Neuronal stem cell (in vitro differentiated cells): ENCODE measurements around the gene PRICKLE1.
A peak's percentile ranks its signal among the peaks of the same experiment; 100 is the strongest.

Experiments used
- DNase-seq: peaks from one replicate; pipeline ENCODE4 v3.0.0-alpha.2; 2013; ENCODE audit warnings: low spot score
- H2AFZ ChIP-seq: one replicate; pipeline ENCODE4 v1.6.1; 2013; ENCODE audit warnings: mild to moderate bottlenecking, low read length, inconsistent platforms
- H2AK5ac ChIP-seq: 2 replicates; pipeline ENCODE4 v1.6.1; 2013; ENCODE audit warnings: low read depth, mild to moderate bottlenecking, inconsistent platforms, low read length, moderate library complexity, mixed read lengths
- H2BK120ac ChIP-seq: 2 replicates; pipeline ENCODE4 v1.6.1; 2013; ENCODE audit warnings: low read depth, mild to moderate bottlenecking, inconsistent platforms, low read length, moderate library complexity, mixed read lengths
- H2BK12ac ChIP-seq: one replicate; pipeline ENCODE4 v1.6.1; 2013; ENCODE audit warnings: low read length, inconsistent platforms
- H2BK15ac ChIP-seq: 2 replicates; pipeline ENCODE4 v1.6.1; 2013; ENCODE audit warnings: mild to moderate bottlenecking, low read length, inconsistent platforms, mixed read lengths
- H2BK5ac ChIP-seq: one replicate; pipeline ENCODE4 v1.6.1; 2013; ENCODE audit warnings: inconsistent platforms, mild to moderate bottlenecking, low read length, moderate library complexity
- H3K14ac ChIP-seq: one replicate; pipeline ENCODE4 v1.6.1; 2013; ENCODE audit warnings: low read length, inconsistent platforms
- H3K18ac ChIP-seq: 2 replicates; pipeline ENCODE4 v1.6.1; 2013; ENCODE audit warnings: low read length, inconsistent platforms
- H3K23ac ChIP-seq: 2 replicates; pipeline ENCODE4 v1.6.1; 2013; ENCODE audit warnings: low read depth, mild to moderate bottlenecking, mixed read lengths, low read length, inconsistent platforms; ENCODE audit not compliant: poor library complexity
- H3K27ac ChIP-seq: replicated peaks from 3 replicates; pipeline ENCODE4 v1.5.1; 2013; ENCODE audit warnings: low read length, inconsistent platforms
- H3K27me3 ChIP-seq, 3 experiments: 2 replicates each; pipeline ENCODE4 v1.6.1; 2013; ENCODE audit warnings: low read length in 3 of 3, mild to moderate bottlenecking in 2 of 3, inconsistent platforms in 1 of 3, low read depth in 1 of 3, mixed read lengths in 1 of 3, moderate library complexity in 1 of 3; ENCODE audit not compliant: control insufficient read depth in 3 of 3, insufficient read depth in 3 of 3
- H3K36me3 ChIP-seq, 2 donors: replicated peaks in 1 of 2; 2 replicates each; pipeline ENCODE4 v1.6.1; 2013; ENCODE audit warnings: low read length in 2 of 2; ENCODE audit not compliant: control insufficient read depth in 2 of 2, insufficient read depth in 2 of 2
- H3K4ac ChIP-seq: 2 replicates; pipeline ENCODE4 v1.6.1; 2013; ENCODE audit warnings: inconsistent platforms, mild to moderate bottlenecking, low read length, moderate library complexity
- H3K4me1 ChIP-seq, 2 donors: 1 replicate in 1 of 2; 2 replicates in 1 of 2; pipeline ENCODE4 v1.6.1; 2013; ENCODE audit warnings: low read length in 2 of 2, low read depth in 1 of 2; ENCODE audit not compliant: control insufficient read depth in 2 of 2, insufficient read depth in 1 of 2
- H3K4me2 ChIP-seq: one replicate; pipeline ENCODE4 v1.6.1; 2013; ENCODE audit warnings: mild to moderate bottlenecking, low read length, inconsistent platforms; ENCODE audit not compliant: insufficient read depth, poor library complexity, severe bottlenecking
- H3K4me3 ChIP-seq, 2 donors: 2 replicates each; pipeline ENCODE4 v1.5.1; 2013; ENCODE audit warnings: low read length in 2 of 2, mild to moderate bottlenecking in 2 of 2, inconsistent platforms in 1 of 2, moderate library complexity in 1 of 2
- H3K79me1 ChIP-seq: one replicate; pipeline ENCODE4 v1.6.1; 2013; ENCODE audit warnings: low read depth, mild to moderate bottlenecking, inconsistent platforms, low read length, moderate library complexity
- H3K9ac ChIP-seq: one replicate; pipeline ENCODE4 v1.6.1; 2013; ENCODE audit warnings: mild to moderate bottlenecking, low read depth, low read length, inconsistent platforms; ENCODE audit not compliant: poor library complexity
- H3K9me3 ChIP-seq, 2 donors: replicated peaks in 1 of 2; 2 replicates each; pipeline versions ENCODE3 to v1.6.1; 2013; ENCODE audit warnings: low read length in 2 of 2, mild to moderate bottlenecking in 2 of 2, inconsistent platforms in 1 of 2, low read depth in 1 of 2, mixed read lengths in 1 of 2, moderate library complexity in 1 of 2; ENCODE audit not compliant: control insufficient read depth in 2 of 2, insufficient read depth in 1 of 2
- H4K8ac ChIP-seq: one replicate; pipeline ENCODE4 v1.6.1; 2013; ENCODE audit warnings: low read depth, mild to moderate bottlenecking, inconsistent platforms, low read length, moderate library complexity
- H4K91ac ChIP-seq: one replicate; pipeline ENCODE4 v1.6.1; 2013; ENCODE audit warnings: low read length, low read depth, mild to moderate bottlenecking, inconsistent platforms; ENCODE audit not compliant: poor library complexity
- WGBS, 2 donors: extraction: QIAGEN DNeasy Blood & Tissue Kit; methylation state at CpG; one replicate each; pipeline ENCODE4 v1.1.7; 2013; ENCODE audit warnings: missing lambda C conversion rate in 2 of 2, mixed read lengths in 1 of 2; ENCODE audit not compliant: insufficient read length in 2 of 2, insufficient replicate concordance in 1 of 2; ENCODE audit errors: extremely low coverage in 2 of 2; 5-methylcytosine and 5-hydroxymethylcytosine counted together

Gene PRICKLE1

GRCh38 chr12:42474391-42474790 is 115.2 kb downstream of the PRICKLE1 start:
- H3K27ac ChIP-seq: no peak overlapping the region
- H3K4me2 ChIP-seq: no peak overlapping the region
- H3K36me3 ChIP-seq: peaks cover 0 to 9% of the 10 kb centered on the region in 2 donors
- H3K18ac ChIP-seq: no peak overlapping the region
- no peak for DNase-seq
- WGBS, 2 donors: no CpG with 5 or more reads among the region's 2 CpGs
- H2BK12ac ChIP-seq: no peak overlapping the region
- H3K14ac ChIP-seq: no peak overlapping the region
- no peak overlapping the region for H4K91ac ChIP-seq
- no peak overlapping the region for H3K23ac ChIP-seq
- H2AFZ ChIP-seq: no peak overlapping the region
- H3K9ac ChIP-seq: no peak overlapping the region
- no peaks in the 10 kb centered on the region for H3K27me3 ChIP-seq
- H3K79me1 ChIP-seq: no peaks in the 10 kb centered on the region
- H4K8ac ChIP-seq: no peak overlapping the region
- H3K9me3 ChIP-seq: no peaks in the 10 kb centered on the region
- H2BK5ac ChIP-seq: no peak overlapping the region
- no peak overlapping the region for H2BK15ac ChIP-seq
- H2AK5ac ChIP-seq: no peak overlapping the region
- no peak overlapping the region for H3K4me3 ChIP-seq
- H3K4me1 ChIP-seq: peaks cover 24 to 33% of the 10 kb centered on the region in 2 donors
- H2BK120ac ChIP-seq: no peak overlapping the region
- no peak overlapping the region for H3K4ac ChIP-seq

- H2AFZ ChIP-seq: no peak overlapping the region
- H3K18ac ChIP-seq: no peak overlapping the region
- no peak for DNase-seq
- H3K4ac ChIP-seq: no peak overlapping the region
- no peak overlapping the region for H4K91ac ChIP-seq
- H3K79me1 ChIP-seq: no peaks in the 10 kb centered on the region
- no peak overlapping the region for H3K4me3 ChIP-seq
- no peak overlapping the region for H2BK120ac ChIP-seq
- H3K36me3 ChIP-seq: peaks cover under 1 to 17% of the 10 kb centered on the region in 2 donors
- H2AK5ac ChIP-seq: no peak overlapping the region
- H3K27me3 ChIP-seq: no peaks in the 10 kb centered on the region
- H4K8ac ChIP-seq: no peak overlapping the region
- H3K27ac ChIP-seq: no peak overlapping the region
- no peak overlapping the region for H3K23ac ChIP-seq
- no peak overlapping the region for H3K9ac ChIP-seq
- H3K9me3 ChIP-seq: no peaks in the 10 kb centered on the region
- no CpG with 5 or more reads among the region's 1 CpG for WGBS, 2 donors
- no peak overlapping the region for H2BK15ac ChIP-seq
- no peak overlapping the region for H3K4me2 ChIP-seq
- no peak overlapping the region for H2BK12ac ChIP-seq
- H3K14ac ChIP-seq: no peak overlapping the region
- no peak overlapping the region for H2BK5ac ChIP-seq
- peaks cover 30 to 39% of the 10 kb centered on the region in 2 donors for H3K4me1 ChIP-seq
These were observed 116.0 kb downstream of the PRICKLE1 start for GRCh38 chr12:42473561-42473960.

DNA sequence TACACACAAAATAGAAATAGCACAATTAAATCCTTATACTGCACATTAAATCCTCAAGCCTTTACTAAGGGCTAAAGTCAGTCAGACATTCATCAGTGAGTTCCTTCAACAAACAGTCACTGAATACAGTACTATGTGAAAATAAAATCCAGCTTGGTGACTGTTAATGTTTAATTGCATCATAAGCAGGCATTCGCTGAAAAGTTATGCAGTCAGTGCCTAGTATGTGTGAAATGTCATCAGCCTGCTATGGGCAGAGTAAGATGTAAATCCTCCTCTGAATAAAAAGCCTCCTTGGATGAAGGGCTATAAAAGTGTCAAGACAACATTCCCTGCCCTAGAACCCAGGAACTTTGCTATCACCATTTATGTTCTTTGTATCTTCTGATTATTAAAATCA is 116.4 kb downstream of the PRICKLE1 start:
- H2AK5ac ChIP-seq: no peak overlapping the region
- no peak overlapping the region for H3K9ac ChIP-seq
- no peak overlapping the region for H4K8ac ChIP-seq
- H2AFZ ChIP-seq: no peak overlapping the region
- no peak overlapping the region for H2BK120ac ChIP-seq
- H3K27ac ChIP-seq: no peak overlapping the region
- no peak overlapping the region for H3K4me3 ChIP-seq
- no peak overlapping the region for H2BK5ac ChIP-seq
- no peak overlapping the region for H3K23ac ChIP-seq
- no peaks in the 10 kb centered on the region for H3K27me3 ChIP-seq
- WGBS, 2 donors: no CpG with 5 or more reads among the region's 1 CpG
- H3K4me1 ChIP-seq: peaks cover 30 to 39% of the 10 kb centered on the region in 2 donors
- peaks cover 1 to 22% of the 10 kb centered on the region in 2 donors for H3K36me3 ChIP-seq
- no peaks in the 10 kb centered on the region for H3K9me3 ChIP-seq
- no peak overlapping the region for H2BK12ac ChIP-seq
- no peak overlapping the region for H3K18ac ChIP-seq
- H2BK15ac ChIP-seq: no peak overlapping the region
- H3K14ac ChIP-seq: no peak overlapping the region
- no peak for DNase-seq
- H4K91ac ChIP-seq: no peak overlapping the region
- no peaks in the 10 kb centered on the region for H3K79me1 ChIP-seq
- H3K4me2 ChIP-seq: no peak overlapping the region
- H3K4ac ChIP-seq: no peak overlapping the region

- H2BK5ac ChIP-seq: no peak overlapping the region
- DNase-seq: no peak
- H3K4me1 ChIP-seq: peaks cover 30 to 39% of the 10 kb centered on the region in 2 donors
- H3K79me1 ChIP-seq: no peaks in the 10 kb centered on the region
- H2BK15ac ChIP-seq: no peak overlapping the region
- H3K9me3 ChIP-seq: no peaks in the 10 kb centered on the region
- no peaks in the 10 kb centered on the region for H3K27me3 ChIP-seq
- no peak overlapping the region for H3K4ac ChIP-seq
- H2BK12ac ChIP-seq: no peak overlapping the region
- no CpG with 5 or more reads among the region's 3 CpGs for WGBS, 2 donors
- no peak overlapping the region for H3K4me3 ChIP-seq
- peak overlapping the region; percentile 2 for H3K18ac ChIP-seq
- peak overlapping the region; percentile 23 for H3K27ac ChIP-seq
- no peak overlapping the region for H3K14ac ChIP-seq
- H2AK5ac ChIP-seq: no peak overlapping the region
- H2AFZ ChIP-seq: peak overlapping the region; percentile 1
- no peak overlapping the region for H3K23ac ChIP-seq
- no peak overlapping the region for H4K91ac ChIP-seq
- H3K9ac ChIP-seq: no peak overlapping the region
- no peak overlapping the region for H2BK120ac ChIP-seq
- peaks cover 1 to 28% of the 10 kb centered on the region in 2 donors for H3K36me3 ChIP-seq
- H3K4me2 ChIP-seq: no peak overlapping the region
- H4K8ac ChIP-seq: no peak overlapping the region
These were observed 117.2 kb downstream of the PRICKLE1 start for GRCh38 chr12:42472376-42472775.
